Mucosa of descending colon (tissue), 3 donors: Measurements from ENCODE around the gene AKAP13. TPM values are rescaled to one million over a fixed set of nuclear protein-coding genes. Genes with fewer than 3 reads are reported as not detected.

Experiments used
- ATAC-seq: fragments of 200-7000 bp; cut with Tn5 transposase; one replicate; pipeline ENCODE4 v1.9.1; 2020; ENCODE audit warnings: mild to moderate bottlenecking, moderate library complexity
- DNase-seq, 3 donors: peaks; one replicate each; pipeline ENCODE4 v3.0.0-alpha.2; 2020
- H3K36me3 ChIP-seq: fragments of 200-600 bp; one replicate; pipeline ENCODE4 v1.8.0; 2021; ENCODE audit warnings: low read depth, mild to moderate bottlenecking
- H3K4me1 ChIP-seq: fragments of 200-600 bp; one replicate; pipeline ENCODE4 v1.8.0; 2021; ENCODE audit warnings: low read depth, mild to moderate bottlenecking
- H3K4me3 ChIP-seq: fragments of 200-600 bp; one replicate; pipeline ENCODE4 v1.8.0; 2021; ENCODE audit warnings: mild to moderate bottlenecking
- H3K9me3 ChIP-seq: fragments of 200-600 bp; one replicate; pipeline ENCODE4 v1.8.0; 2021; ENCODE audit warnings: mild to moderate bottlenecking
- CTCF ChIP-seq: fragments of 200-600 bp; IDR thresholded peaks from one replicate; pipeline ENCODE4 v1.8.0; 2022; ENCODE audit warnings: antibody characterized with exemption, mild to moderate bottlenecking
- intact Hi-C, 2 donors: fragments of 100-400 bp; cut with DNase I in 1 of 2; cut with micrococcal nuclease in 1 of 2; formaldehyde crosslinking; loops; one replicate each; pipeline versions ENCODE4 v1.11.0 to v1.11.1; 2022; cut with DNase I, micrococcal nuclease
- total RNA-seq, 3 donors: library from RNA; stranded (reverse); fragmentation: NEBNext Ultra II Directional in 2 of 3; extraction: Animal tissue kit (Norgen Biotek cat#: 25700) in 2 of 3; gene quantifications; one replicate each; pipeline versions ENCODE4 v1.2.1 to v1.2.4, GENCODE V29; 2021 to 2023
- donor health status: DM: no; HTN: no; CAD: no; lungs with moderate emphysema.
- donor health status: DM: no; HTN: no; CAD: no.
- donor health status: DM: no; HTN: yes; CAD: no.

Gene AKAP13
- total RNA-seq, 3 donors from 2014 or later: 141 to 173 (median 150) TPM

DNA sequence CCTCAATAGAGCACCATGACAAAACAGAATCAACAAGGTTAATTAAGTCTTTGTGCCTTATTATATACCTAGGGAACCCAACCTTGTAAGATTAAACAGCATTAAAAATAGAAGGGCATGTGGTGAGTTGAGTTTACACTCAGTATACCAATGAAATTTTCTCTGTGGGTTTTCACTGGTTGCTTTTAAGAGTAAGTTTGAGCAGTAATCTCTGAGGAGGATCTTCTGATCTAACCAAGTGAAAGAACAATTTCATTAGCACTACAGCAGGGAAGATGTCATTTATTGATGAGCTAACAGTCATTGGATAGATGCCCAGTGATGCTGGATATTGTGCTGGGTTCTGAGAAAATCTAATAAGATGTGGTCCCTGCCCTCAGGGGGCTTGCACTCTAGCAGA is 26.9 kb upstream of the AKAP13 start:
- ATAC-seq: no peak
- no peak overlapping the region for H3K4me3 ChIP-seq
- peaks cover 11% of the 10 kb centered on the region for H3K4me1 ChIP-seq
- no peak for DNase-seq
- H3K9me3 ChIP-seq: no peaks in the 10 kb centered on the region
- H3K36me3 ChIP-seq: no peaks in the 10 kb centered on the region
- intact Hi-C loops: no loop called here
- TF ChIP-seq CTCF: no peak

DNA sequence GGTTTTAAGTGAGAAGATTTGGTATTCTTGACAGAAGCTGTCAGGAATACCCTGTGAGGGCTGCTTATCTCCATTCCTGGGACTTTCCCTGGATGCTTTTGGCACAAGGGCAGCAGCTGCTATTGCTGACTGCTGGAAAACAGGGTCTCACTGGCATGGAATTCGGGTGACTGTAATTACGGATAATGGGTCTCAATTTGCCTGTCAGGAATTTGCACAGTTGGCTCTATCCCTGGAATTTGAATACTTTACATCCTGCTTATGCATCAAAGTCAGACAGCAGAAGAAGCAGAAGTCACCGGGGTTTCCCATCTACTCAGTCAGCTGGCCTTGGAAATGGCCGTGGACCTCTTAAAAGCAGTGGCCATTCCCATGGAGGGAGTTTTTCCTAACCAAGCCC is 25.9 kb upstream of the AKAP13 start:
- TF ChIP-seq CTCF: no peak
- H3K9me3 ChIP-seq: no peaks in the 10 kb centered on the region
- ATAC-seq (no peak), DNase-seq (no peak)
- no peak overlapping the region for H3K4me3 ChIP-seq
- H3K36me3 ChIP-seq: no peaks in the 10 kb centered on the region
- intact Hi-C loops: no loop called here
- H3K4me1 ChIP-seq: peaks cover 14% of the 10 kb centered on the region

GRCh38 chr15:85354948-85355347 is 25.5 kb upstream of the AKAP13 start:
- Histone ChIP-seq H3K9me3 (no peaks in the 10 kb centered on the region), H3K36me3 (no peaks in the 10 kb centered on the region), H3K4me3 (no peak overlapping the region), H3K4me1 (peaks cover 14% of the 10 kb centered on the region)
- TF ChIP-seq CTCF: no peak
- no peak for ATAC-seq
- intact Hi-C loops: no loop called here
- DNase-seq: no peak

DNA sequence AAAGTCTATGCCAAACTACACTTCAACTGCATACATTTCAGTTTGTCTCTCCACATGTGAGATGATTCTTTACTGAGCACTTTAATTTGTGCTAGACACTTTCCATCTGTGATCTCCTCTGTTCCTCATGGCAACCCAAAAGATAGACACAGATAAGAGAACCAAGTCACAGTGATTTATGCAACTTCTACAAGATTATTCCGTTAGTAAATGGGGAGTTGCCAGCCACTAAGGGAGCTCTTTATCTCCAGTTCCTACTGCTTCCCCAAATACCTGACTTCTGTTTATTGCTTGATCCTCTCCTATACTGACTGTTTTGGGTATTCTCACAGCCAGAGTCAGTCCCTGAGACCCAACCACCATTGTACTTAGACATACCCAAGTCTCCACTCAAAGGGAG is 24.1 kb upstream of the AKAP13 start:
- no peak for TF ChIP-seq CTCF
- intact Hi-C loops: no loop called here
- Histone ChIP-seq H3K9me3 (no peaks in the 10 kb centered on the region), H3K36me3 (no peaks in the 10 kb centered on the region), H3K4me1 (peaks cover 14% of the 10 kb centered on the region), H3K4me3 (no peak overlapping the region)
- ATAC-seq: no peak
- DNase-seq: no peak

DNA sequence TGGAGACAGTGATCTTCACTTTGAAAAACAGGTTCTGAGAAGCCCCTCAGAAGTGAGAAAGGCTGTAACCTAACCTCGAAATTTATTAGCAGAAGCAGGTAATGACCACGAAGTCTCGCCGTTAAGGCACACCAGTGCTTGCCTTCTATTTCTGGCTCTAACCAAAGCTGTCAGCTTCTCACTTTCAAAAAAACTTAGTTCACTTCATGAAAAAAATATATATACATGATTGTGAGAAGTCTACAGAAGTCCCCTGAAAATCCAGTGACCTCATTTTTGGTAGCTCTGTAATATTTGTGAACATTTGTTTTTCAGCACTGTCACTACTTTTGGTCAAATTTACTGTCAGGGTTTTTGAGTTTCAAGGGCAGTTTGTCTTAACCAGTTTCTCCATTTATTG is 19.1 kb upstream of the AKAP13 start:
- no peak for DNase-seq
- Histone ChIP-seq H3K4me1 (peaks cover 12% of the 10 kb centered on the region), H3K4me3 (no peak overlapping the region), H3K36me3 (no peaks in the 10 kb centered on the region), H3K9me3 (no peaks in the 10 kb centered on the region)
- intact Hi-C loops: no loop called here
- ATAC-seq: no peak
- no peak for TF ChIP-seq CTCF

DNA sequence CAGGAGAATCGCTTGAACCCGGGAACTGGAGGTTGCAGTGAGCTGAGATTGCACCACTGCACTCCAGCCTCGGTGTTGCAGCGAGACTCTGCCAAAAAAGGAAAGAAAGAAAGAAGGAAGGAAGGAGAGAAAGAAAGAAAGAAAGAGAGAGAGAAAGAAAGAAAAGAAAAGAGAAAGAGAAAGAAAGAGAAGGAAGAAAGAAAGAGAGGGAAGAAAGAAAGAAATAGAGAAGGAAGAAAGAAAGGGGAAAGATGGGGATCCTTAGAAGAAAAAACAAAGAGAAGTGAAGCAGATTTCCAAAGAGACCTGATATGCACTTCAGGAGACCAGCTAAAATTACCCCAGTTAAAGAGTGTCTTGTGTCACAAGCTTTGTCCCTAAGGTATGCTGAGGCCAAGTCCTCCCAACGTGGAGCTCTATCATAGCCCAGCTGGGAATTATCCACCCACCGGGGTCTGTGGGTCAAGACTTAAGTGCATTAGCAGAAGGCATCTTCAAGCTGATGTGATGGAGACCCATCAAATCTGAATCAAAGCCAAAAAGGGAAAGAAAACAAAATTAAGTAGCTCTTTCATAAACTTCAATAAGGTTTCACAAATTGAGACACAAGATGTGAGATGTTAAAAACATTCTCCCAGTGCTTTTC is 17.8 kb upstream of the AKAP13 start:
- ATAC-seq (no peak), DNase-seq (no peak)
- no peak overlapping the region for H3K4me3 ChIP-seq

More for the DNA sequence above, 17.8 kb upstream of the AKAP13 start:
- H3K36me3 ChIP-seq: no peaks in the 10 kb centered on the region
- H3K4me1 ChIP-seq: peaks cover 9% of the 10 kb centered on the region
- no peak for TF ChIP-seq CTCF
- no peaks in the 10 kb centered on the region for H3K9me3 ChIP-seq
- intact Hi-C loops: no loop called here
